Neuronal stem cell (in vitro differentiated cells): Measurements from ENCODE around the gene AVPR2.
A peak's percentile ranks its signal among the peaks of the same experiment; 100 is the strongest.

Experiments used
- DNase-seq: peaks from one replicate; pipeline ENCODE4 v3.0.0-alpha.2; 2013; ENCODE audit warnings: low spot score
- H2AFZ ChIP-seq: one replicate; pipeline ENCODE4 v1.6.1; 2013; ENCODE audit warnings: mild to moderate bottlenecking, low read length, inconsistent platforms
- H2AK5ac ChIP-seq: 2 replicates; pipeline ENCODE4 v1.6.1; 2013; ENCODE audit warnings: low read depth, mild to moderate bottlenecking, inconsistent platforms, low read length, moderate library complexity, mixed read lengths
- H2BK120ac ChIP-seq: 2 replicates; pipeline ENCODE4 v1.6.1; 2013; ENCODE audit warnings: low read depth, mild to moderate bottlenecking, inconsistent platforms, low read length, moderate library complexity, mixed read lengths
- H2BK12ac ChIP-seq: one replicate; pipeline ENCODE4 v1.6.1; 2013; ENCODE audit warnings: low read length, inconsistent platforms
- H2BK15ac ChIP-seq: 2 replicates; pipeline ENCODE4 v1.6.1; 2013; ENCODE audit warnings: mild to moderate bottlenecking, low read length, inconsistent platforms, mixed read lengths
- H2BK5ac ChIP-seq: one replicate; pipeline ENCODE4 v1.6.1; 2013; ENCODE audit warnings: inconsistent platforms, mild to moderate bottlenecking, low read length, moderate library complexity
- H3K14ac ChIP-seq: one replicate; pipeline ENCODE4 v1.6.1; 2013; ENCODE audit warnings: low read length, inconsistent platforms
- H3K18ac ChIP-seq: 2 replicates; pipeline ENCODE4 v1.6.1; 2013; ENCODE audit warnings: low read length, inconsistent platforms
- H3K23ac ChIP-seq: 2 replicates; pipeline ENCODE4 v1.6.1; 2013; ENCODE audit warnings: low read depth, mild to moderate bottlenecking, mixed read lengths, low read length, inconsistent platforms; ENCODE audit not compliant: poor library complexity
- H3K27ac ChIP-seq: replicated peaks from 3 replicates; pipeline ENCODE4 v1.5.1; 2013; ENCODE audit warnings: low read length, inconsistent platforms
- H3K27me3 ChIP-seq, 3 experiments: 2 replicates each; pipeline ENCODE4 v1.6.1; 2013; ENCODE audit warnings: low read length in 3 of 3, mild to moderate bottlenecking in 2 of 3, inconsistent platforms in 1 of 3, low read depth in 1 of 3, mixed read lengths in 1 of 3, moderate library complexity in 1 of 3; ENCODE audit not compliant: control insufficient read depth in 3 of 3, insufficient read depth in 3 of 3
- H3K36me3 ChIP-seq, 2 donors: replicated peaks in 1 of 2; 2 replicates each; pipeline ENCODE4 v1.6.1; 2013; ENCODE audit warnings: low read length in 2 of 2; ENCODE audit not compliant: control insufficient read depth in 2 of 2, insufficient read depth in 2 of 2
- H3K4ac ChIP-seq: 2 replicates; pipeline ENCODE4 v1.6.1; 2013; ENCODE audit warnings: inconsistent platforms, mild to moderate bottlenecking, low read length, moderate library complexity
- H3K4me1 ChIP-seq, 2 donors: 1 replicate in 1 of 2; 2 replicates in 1 of 2; pipeline ENCODE4 v1.6.1; 2013; ENCODE audit warnings: low read length in 2 of 2, low read depth in 1 of 2; ENCODE audit not compliant: control insufficient read depth in 2 of 2, insufficient read depth in 1 of 2
- H3K4me2 ChIP-seq: one replicate; pipeline ENCODE4 v1.6.1; 2013; ENCODE audit warnings: mild to moderate bottlenecking, low read length, inconsistent platforms; ENCODE audit not compliant: insufficient read depth, poor library complexity, severe bottlenecking
- H3K4me3 ChIP-seq, 2 donors: 2 replicates each; pipeline ENCODE4 v1.5.1; 2013; ENCODE audit warnings: low read length in 2 of 2, mild to moderate bottlenecking in 2 of 2, inconsistent platforms in 1 of 2, moderate library complexity in 1 of 2
- H3K79me1 ChIP-seq: one replicate; pipeline ENCODE4 v1.6.1; 2013; ENCODE audit warnings: low read depth, mild to moderate bottlenecking, inconsistent platforms, low read length, moderate library complexity
- H3K9ac ChIP-seq: one replicate; pipeline ENCODE4 v1.6.1; 2013; ENCODE audit warnings: mild to moderate bottlenecking, low read depth, low read length, inconsistent platforms; ENCODE audit not compliant: poor library complexity
- H3K9me3 ChIP-seq, 2 donors: replicated peaks in 1 of 2; 2 replicates each; pipeline versions ENCODE3 to v1.6.1; 2013; ENCODE audit warnings: low read length in 2 of 2, mild to moderate bottlenecking in 2 of 2, inconsistent platforms in 1 of 2, low read depth in 1 of 2, mixed read lengths in 1 of 2, moderate library complexity in 1 of 2; ENCODE audit not compliant: control insufficient read depth in 2 of 2, insufficient read depth in 1 of 2
- H4K8ac ChIP-seq: one replicate; pipeline ENCODE4 v1.6.1; 2013; ENCODE audit warnings: low read depth, mild to moderate bottlenecking, inconsistent platforms, low read length, moderate library complexity
- H4K91ac ChIP-seq: one replicate; pipeline ENCODE4 v1.6.1; 2013; ENCODE audit warnings: low read length, low read depth, mild to moderate bottlenecking, inconsistent platforms; ENCODE audit not compliant: poor library complexity
- WGBS, 2 donors: extraction: QIAGEN DNeasy Blood & Tissue Kit; methylation state at CpG; one replicate each; pipeline ENCODE4 v1.1.7; 2013; ENCODE audit warnings: missing lambda C conversion rate in 2 of 2, mixed read lengths in 1 of 2; ENCODE audit not compliant: insufficient read length in 2 of 2, insufficient replicate concordance in 1 of 2; ENCODE audit errors: extremely low coverage in 2 of 2; 5-methylcytosine and 5-hydroxymethylcytosine counted together

Gene AVPR2

DNA sequence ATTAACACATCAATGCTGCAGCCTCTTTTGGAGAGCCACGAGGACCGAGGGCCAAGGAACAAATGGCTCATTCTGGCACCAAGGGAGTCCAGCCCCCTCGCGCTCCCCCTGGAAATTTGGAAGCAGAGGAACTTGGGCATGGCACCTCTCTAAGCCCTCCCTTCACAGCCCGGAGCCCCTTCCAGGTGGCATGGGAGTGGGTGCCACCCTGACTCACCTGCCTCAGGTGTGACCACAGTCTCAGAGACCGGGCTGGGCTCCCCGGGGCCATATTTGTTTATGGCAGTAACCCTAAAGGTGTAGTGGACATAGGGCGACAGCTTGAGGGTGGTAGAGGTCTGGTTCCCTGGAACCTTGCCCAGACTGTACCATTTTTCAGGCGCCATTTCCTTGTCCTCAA lies 37.3 kb upstream of the AVPR2 start:
- Histone ChIP-seq H3K23ac (no peak overlapping the region), H2BK120ac (no peak overlapping the region), H2AK5ac (no peak overlapping the region), H3K27ac (no peak overlapping the region), H3K14ac (no peak overlapping the region), H2AFZ (no peak overlapping the region), H2BK5ac (no peak overlapping the region), H4K8ac (no peak overlapping the region), H3K4ac (no peak overlapping the region), H2BK12ac (no peak overlapping the region), H2BK15ac (no peak overlapping the region), H3K4me1 (peaks cover 7 to 14% of the 10 kb centered on the region in 2 donors), H3K27me3 (peaks cover 0 to 17% (median 0%) of the 10 kb centered on the region in 3 experiments), H3K4me3 (no peak overlapping the region), H3K9ac (no peak overlapping the region), H3K4me2 (no peak overlapping the region), H3K18ac (no peak overlapping the region), H3K79me1 (no peaks in the 10 kb centered on the region), H4K91ac (no peak overlapping the region), H3K36me3 (peaks cover 0 to 46% of the 10 kb centered on the region in 2 donors), H3K9me3 (no peaks in the 10 kb centered on the region)
- DNase-seq: no peak
- WGBS, 2 donors: no CpG with 5 or more reads among the region's 9 CpGs

DNA sequence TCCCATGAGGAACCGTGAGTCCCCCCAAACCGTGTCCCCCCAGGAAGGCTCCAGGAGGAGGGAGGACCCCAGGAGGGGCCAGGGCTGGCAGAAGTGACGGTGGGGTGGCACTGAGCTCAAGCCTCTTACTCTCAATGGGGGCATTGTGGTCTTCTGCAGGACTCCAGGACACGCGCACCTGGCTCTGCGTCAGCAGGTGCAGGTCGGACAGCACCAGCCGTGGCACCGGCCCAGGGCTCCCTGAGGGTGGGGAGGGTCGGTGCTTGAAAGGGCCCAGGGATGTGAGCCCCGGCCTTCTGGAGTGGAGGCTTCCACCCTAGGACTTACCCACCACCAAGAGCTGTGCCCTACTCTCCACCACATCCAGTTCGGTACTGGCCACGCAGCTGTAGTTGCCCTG lies 36.8 kb upstream of the AVPR2 start:
- Histone ChIP-seq H3K4me2 (no peak overlapping the region), H3K14ac (no peak overlapping the region), H2BK120ac (no peak overlapping the region), H3K9me3 (no peaks in the 10 kb centered on the region), H3K4me3 (no peak overlapping the region), H3K23ac (no peak overlapping the region), H3K27me3 (peaks cover 0 to 19% (median 0%) of the 10 kb centered on the region in 3 experiments), H2AK5ac (no peak overlapping the region), H2BK5ac (no peak overlapping the region), H3K4me1 (peaks cover 12 to 16% of the 10 kb centered on the region in 2 donors), H3K18ac (no peak overlapping the region), H4K91ac (no peak overlapping the region), H2BK12ac (no peak overlapping the region), H3K36me3 (peaks cover 0 to 43% of the 10 kb centered on the region in 2 donors), H2BK15ac (no peak overlapping the region), H3K79me1 (no peaks in the 10 kb centered on the region), H2AFZ (no peak overlapping the region), H3K27ac (no peak overlapping the region), H4K8ac (no peak overlapping the region), H3K9ac (no peak overlapping the region), H3K4ac (no peak overlapping the region)
- DNase-seq: no peak
- whole genome bisulfite sequencing, 2 donors: no CpG with 5 or more reads among the region's 13 CpGs

DNA sequence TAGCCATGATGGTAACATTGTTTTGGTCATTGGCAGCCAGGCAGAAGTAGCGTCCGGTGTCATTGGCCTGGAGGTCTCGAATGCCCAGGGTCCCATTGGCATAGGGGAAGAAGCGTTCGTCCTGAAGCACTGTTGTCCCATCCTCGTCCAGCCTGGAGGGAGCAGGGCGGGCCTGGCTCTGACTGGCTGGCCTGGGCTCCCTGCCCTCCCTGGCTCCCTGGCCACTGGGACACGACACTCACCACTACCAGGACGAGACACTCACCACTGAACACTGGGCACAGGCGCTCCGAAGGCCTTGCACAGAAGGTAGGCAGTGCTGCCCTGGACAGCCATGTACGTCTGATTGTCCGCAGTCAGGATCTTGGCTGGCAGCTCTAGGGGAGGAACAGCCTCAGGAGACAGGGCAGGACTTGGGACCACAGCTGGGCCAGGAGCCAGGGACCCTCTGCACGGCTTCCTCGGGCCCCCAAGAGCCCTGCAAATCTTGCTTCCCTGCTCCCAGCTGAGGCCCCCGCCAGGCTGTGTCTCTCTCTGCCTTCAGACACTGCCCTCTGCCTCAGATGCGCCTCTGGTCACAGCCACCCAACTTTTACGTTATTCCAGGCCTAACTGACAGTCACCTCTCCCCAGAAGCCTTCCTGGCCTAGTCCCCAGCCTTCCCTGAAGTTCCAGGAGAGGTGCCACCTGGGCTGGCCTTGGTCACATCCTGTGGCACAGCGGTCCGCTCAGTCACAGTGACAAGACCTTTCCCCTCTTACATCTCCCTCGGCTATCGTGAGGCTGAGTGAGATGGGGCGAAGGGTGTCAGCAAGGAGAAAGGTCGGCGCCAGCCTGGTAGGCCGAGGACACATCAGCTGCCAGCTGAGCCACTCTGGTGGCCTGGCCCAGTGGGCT lies 35.6 kb upstream of the AVPR2 start:
- no peak overlapping the region for H2BK12ac ChIP-seq
- no peak overlapping the region for H2BK15ac ChIP-seq
- no peak overlapping the region for H3K27ac ChIP-seq
- no peaks in the 10 kb centered on the region for H3K79me1 ChIP-seq
- H2BK120ac ChIP-seq: no peak overlapping the region
- no peak overlapping the region for H2AK5ac ChIP-seq
- no peak overlapping the region for H3K23ac ChIP-seq
- no peak overlapping the region for H4K91ac ChIP-seq
- H2BK5ac ChIP-seq: no peak overlapping the region
- H3K18ac ChIP-seq: peak overlapping the region; percentile 48
- no CpG with 5 or more reads among the region's 26 CpGs for WGBS, 2 donors
- DNase-seq: no peak
- no peaks in the 10 kb centered on the region for H3K9me3 ChIP-seq
- H3K36me3 ChIP-seq: peaks cover 0 to 46% of the 10 kb centered on the region in 2 donors
- H4K8ac ChIP-seq: no peak overlapping the region
- no peak overlapping the region for H3K14ac ChIP-seq
- no peak overlapping the region for H3K4me2 ChIP-seq
- no peak overlapping the region for H2AFZ ChIP-seq
- H3K4ac ChIP-seq: no peak overlapping the region
- H3K9ac ChIP-seq: no peak overlapping the region
- peaks cover 15 to 17% of the 10 kb centered on the region in 2 donors for H3K4me1 ChIP-seq
- H3K27me3 ChIP-seq: peaks cover 0 to 15% (median 0%) of the 10 kb centered on the region in 3 experiments
- no peak overlapping the region for H3K4me3 ChIP-seq

DNA sequence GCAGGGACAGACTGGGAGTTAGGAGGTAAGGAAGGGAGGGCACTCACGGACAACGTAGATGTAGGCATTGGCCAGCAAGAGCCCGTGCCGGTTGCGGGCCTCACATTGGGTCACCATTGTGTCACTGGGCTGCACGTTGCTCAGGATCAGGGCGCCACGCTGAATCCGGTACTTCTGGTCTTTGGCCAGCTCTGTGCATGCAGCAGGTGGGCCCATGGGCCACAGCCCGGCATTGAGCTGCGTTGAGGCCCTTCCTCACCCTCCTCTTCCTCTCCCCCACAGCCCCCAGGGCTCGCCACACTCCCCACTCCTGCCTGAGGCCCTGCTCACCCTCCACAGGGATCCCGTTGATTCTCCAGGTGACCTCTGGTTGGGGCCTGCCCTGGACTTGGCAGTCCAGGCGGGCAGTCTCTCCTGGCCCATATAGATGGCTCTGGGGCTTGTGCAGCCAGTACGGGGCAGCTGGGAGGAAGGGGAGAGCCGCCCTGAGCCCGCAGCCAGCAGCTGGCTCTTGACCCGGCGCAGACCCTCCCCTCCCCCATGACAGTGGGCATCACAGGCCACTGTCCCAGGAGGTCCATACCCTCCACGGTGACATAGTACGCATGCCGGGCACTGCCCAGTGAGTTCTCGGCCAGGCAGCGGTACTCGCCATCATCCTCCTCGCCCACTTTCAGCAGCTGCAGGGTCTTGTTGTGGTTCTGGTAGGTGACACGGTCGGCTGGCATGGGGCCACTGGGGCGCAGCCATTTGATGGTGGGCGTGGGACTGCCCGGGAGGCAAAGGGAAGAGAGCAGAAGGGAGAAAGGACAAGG lies 34.8 kb upstream of the AVPR2 start:
- H3K36me3 ChIP-seq: peaks cover 0 to 39% of the 10 kb centered on the region in 2 donors
- H3K23ac ChIP-seq: no peak overlapping the region
- no CpG with 5 or more reads among the region's 31 CpGs for WGBS, 2 donors
- peak overlapping the region; percentile 48 for H3K18ac ChIP-seq
- H3K4me3 ChIP-seq: no peak overlapping the region
- no peak overlapping the region for H4K91ac ChIP-seq
- no peak overlapping the region for H3K9ac ChIP-seq
- H2BK12ac ChIP-seq: peak overlapping the region; percentile 73
- H2AFZ ChIP-seq: no peak overlapping the region
- no peak overlapping the region for H3K27ac ChIP-seq
- H2BK15ac ChIP-seq: no peak overlapping the region
- H2BK5ac ChIP-seq: no peak overlapping the region
- H4K8ac ChIP-seq: no peak overlapping the region
- H2BK120ac ChIP-seq: no peak overlapping the region
- H2AK5ac ChIP-seq: no peak overlapping the region
- no peak overlapping the region for H3K4ac ChIP-seq
- no peaks in the 10 kb centered on the region for H3K79me1 ChIP-seq
- H3K4me2 ChIP-seq: no peak overlapping the region
- H3K9me3 ChIP-seq: no peaks in the 10 kb centered on the region
- peaks cover 19 to 25% of the 10 kb centered on the region in 2 donors for H3K4me1 ChIP-seq
- H3K27me3 ChIP-seq: peaks cover 0 to 11% (median 0%) of the 10 kb centered on the region in 3 experiments
- H3K14ac ChIP-seq: no peak overlapping the region
- no peak for DNase-seq
